Measurements from ENCODE around the gene TAF11L4.

- TF ChIP-seq POLR2A (IDR thresholded peaks at IDR 0.05), result no peak
- no peak for TF ChIP-seq CTCF (IDR thresholded peaks at IDR 0.05)
- no peak for TF ChIP-seq POLR2AphosphoS5 (IDR thresholded peaks at IDR 0.05)
Observed at GRCh38 chr5:17487174-17487512, 34.5 kb upstream of the TAF11L4 start.
